ENCODE measurements around the gene NFILZ.

GRCh38 chr19:8666814-8667405, 36.5 kb downstream of the NFILZ start:
- no peak for TF ChIP-seq CTCF (IDR thresholded peaks at IDR 0.05; ENCODE audit: borderline replicate concordance, extremely low read depth, low read length, poor library complexity, severe bottlenecking)
- no peak for TF ChIP-seq EZH2 (IDR thresholded peaks at IDR 0.05; ENCODE audit: borderline replicate concordance, low read depth, low read length, severe bottlenecking)

Measured in DND-41 (cell line).